SK-N-SH treated with all-trans-retinoic acid at 6 μM for 48 hours (cell line): ENCODE measurements around the gene MPV17.
A peak's percentile ranks its signal among the peaks of the same experiment; 100 is the strongest.

Experiments used
- ATAC-seq: fragments of 200-7000 bp; cut with Tn5 transposase; 3 replicates; pipeline ENCODE4 v1.9.1; 2020; ENCODE audit warnings: mild to moderate bottlenecking, moderate library complexity
- BACH2 ChIP-seq: fragments of 250-450 bp; sonication (Bioruptor Pico); IDR thresholded peaks from 2 replicates; pipeline ENCODE4 v1.9.0; 2021; ENCODE audit warnings: mild to moderate bottlenecking, borderline replicate concordance
- CREB5 ChIP-seq: fragments of 250-450 bp; sonication (Bioruptor Pico); IDR thresholded peaks from 2 replicates; pipeline ENCODE4 v1.5.1; 2020; ENCODE audit warnings: low read depth, mild to moderate bottlenecking, moderate library complexity
- CSDC2 ChIP-seq: fragments of 250-450 bp; sonication (Bioruptor Pico); IDR thresholded peaks from 2 replicates; pipeline ENCODE4 v1.5.0; 2020; ENCODE audit warnings: mild to moderate bottlenecking, moderate library complexity
- ESRRG ChIP-seq: fragments of 250-450 bp; sonication (Bioruptor Pico); IDR thresholded peaks from 2 replicates; pipeline ENCODE4 v1.6.1; 2021; ENCODE audit warnings: mild to moderate bottlenecking
- ISL1 ChIP-seq: fragments of 250-450 bp; sonication (Bioruptor Pico); IDR thresholded peaks from 2 replicates; pipeline ENCODE4 v2.1.2; 2022; ENCODE audit warnings: mild to moderate bottlenecking, moderate library complexity
- OSR1 ChIP-seq: fragments of 250-450 bp; sonication (Bioruptor Pico); IDR thresholded peaks from 2 replicates; pipeline ENCODE4 v1.8.0; 2022; ENCODE audit warnings: moderate library complexity, mild to moderate bottlenecking, inconsistent platforms
- RARB ChIP-seq: fragments of 250-450 bp; sonication (Bioruptor Pico); IDR thresholded peaks from 2 replicates; pipeline ENCODE4 v1.8.0; 2021; ENCODE audit warnings: mild to moderate bottlenecking, moderate library complexity
- SNAI2 ChIP-seq: fragments of 250-450 bp; sonication (Bioruptor Pico); IDR thresholded peaks from 2 replicates; pipeline ENCODE4 v1.5.0; 2020; ENCODE audit warnings: mild to moderate bottlenecking, moderate library complexity
- TCF4 ChIP-seq: fragments of 250-450 bp; sonication (Bioruptor Pico); IDR thresholded peaks from 2 replicates; pipeline ENCODE4 v1.8.0; 2021; ENCODE audit warnings: mild to moderate bottlenecking, moderate library complexity, borderline replicate concordance
- ZC3H10 ChIP-seq: fragments of 250-450 bp; sonication (Bioruptor Pico); IDR thresholded peaks from 2 replicates; pipeline ENCODE4 v1.5.1; 2021; ENCODE audit warnings: mild to moderate bottlenecking, moderate library complexity
- ZFP30 ChIP-seq: fragments of 450-650 bp; formaldehyde crosslinking; IDR thresholded peaks from 2 replicates; pipeline ENCODE4 v1.5.0; 2022; ENCODE audit warnings: mild to moderate bottlenecking, moderate library complexity
- ZNF565 ChIP-seq: fragments of 450-650 bp; formaldehyde crosslinking; conservative IDR thresholded peaks from 2 replicates; pipeline ENCODE4 v1.5.0; 2020; ENCODE audit warnings: low read depth, mild to moderate bottlenecking, moderate library complexity
- ZNF70 ChIP-seq: fragments of 450-650 bp; formaldehyde crosslinking; IDR thresholded peaks from 2 replicates; pipeline ENCODE4 v1.5.0; 2020; ENCODE audit warnings: mild to moderate bottlenecking, moderate library complexity
- ZNF8 ChIP-seq: fragments of 450-650 bp; formaldehyde crosslinking; IDR thresholded peaks from 2 replicates; pipeline ENCODE4 v1.5.0; 2020; ENCODE audit warnings: mild to moderate bottlenecking, moderate library complexity
- TF ChIP-seq, protein P1 (sequence below): fragments of 250-450 bp; sonication (Bioruptor Pico); IDR thresholded peaks from 2 replicates; pipeline ENCODE4 v1.5.0; 2020; ENCODE audit warnings: mild to moderate bottlenecking, moderate library complexity
- TF ChIP-seq, protein P2 (sequence below): fragments of 250-450 bp; sonication (Bioruptor Pico); IDR thresholded peaks from 2 replicates; pipeline ENCODE4 v1.5.1; 2021; ENCODE audit warnings: mild to moderate bottlenecking, moderate library complexity
- TF ChIP-seq, protein P3 (sequence below): fragments of 250-450 bp; sonication (Bioruptor Pico); IDR thresholded peaks from 2 replicates; pipeline ENCODE4 v1.8.0; 2020; ENCODE audit warnings: mild to moderate bottlenecking, moderate library complexity, borderline replicate concordance

MPV17 gene

DNA sequence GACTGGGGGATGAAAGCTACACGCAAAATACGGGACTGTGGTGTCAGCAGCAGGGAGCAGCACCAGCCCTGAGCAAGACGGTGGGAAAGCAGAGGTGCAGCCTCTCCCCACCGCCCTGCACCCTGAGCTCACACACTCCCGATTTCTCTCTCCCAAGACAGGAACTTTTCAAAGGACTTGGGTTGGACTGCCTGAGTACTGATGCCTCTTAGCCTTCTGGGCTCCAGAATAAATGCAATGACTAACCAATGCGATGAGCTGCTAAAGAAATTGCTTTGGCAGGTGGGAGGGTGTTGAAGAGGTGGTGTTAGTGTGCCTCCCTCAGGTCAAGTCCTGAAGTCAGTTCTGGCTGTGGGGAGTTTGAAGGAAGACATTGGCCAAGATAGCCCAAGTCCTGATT lies 31.0 kb downstream of the MPV17 start:
- TF ChIP-seq, protein P1, sequence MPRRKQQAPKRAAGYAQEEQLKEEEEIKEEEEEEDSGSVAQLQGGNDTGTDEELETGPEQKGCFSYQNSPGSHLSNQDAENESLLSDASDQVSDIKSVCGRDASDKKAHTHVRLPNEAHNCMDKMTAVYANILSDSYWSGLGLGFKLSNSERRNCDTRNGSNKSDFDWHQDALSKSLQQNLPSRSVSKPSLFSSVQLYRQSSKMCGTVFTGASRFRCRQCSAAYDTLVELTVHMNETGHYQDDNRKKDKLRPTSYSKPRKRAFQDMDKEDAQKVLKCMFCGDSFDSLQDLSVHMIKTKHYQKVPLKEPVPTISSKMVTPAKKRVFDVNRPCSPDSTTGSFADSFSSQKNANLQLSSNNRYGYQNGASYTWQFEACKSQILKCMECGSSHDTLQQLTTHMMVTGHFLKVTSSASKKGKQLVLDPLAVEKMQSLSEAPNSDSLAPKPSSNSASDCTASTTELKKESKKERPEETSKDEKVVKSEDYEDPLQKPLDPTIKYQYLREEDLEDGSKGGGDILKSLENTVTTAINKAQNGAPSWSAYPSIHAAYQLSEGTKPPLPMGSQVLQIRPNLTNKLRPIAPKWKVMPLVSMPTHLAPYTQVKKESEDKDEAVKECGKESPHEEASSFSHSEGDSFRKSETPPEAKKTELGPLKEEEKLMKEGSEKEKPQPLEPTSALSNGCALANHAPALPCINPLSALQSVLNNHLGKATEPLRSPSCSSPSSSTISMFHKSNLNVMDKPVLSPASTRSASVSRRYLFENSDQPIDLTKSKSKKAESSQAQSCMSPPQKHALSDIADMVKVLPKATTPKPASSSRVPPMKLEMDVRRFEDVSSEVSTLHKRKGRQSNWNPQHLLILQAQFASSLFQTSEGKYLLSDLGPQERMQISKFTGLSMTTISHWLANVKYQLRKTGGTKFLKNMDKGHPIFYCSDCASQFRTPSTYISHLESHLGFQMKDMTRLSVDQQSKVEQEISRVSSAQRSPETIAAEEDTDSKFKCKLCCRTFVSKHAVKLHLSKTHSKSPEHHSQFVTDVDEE (CRISPR knock-in tag), result no peak
- no peak for TF ChIP-seq BACH2 (CRISPR knock-in tag)
- TF ChIP-seq CREB5 (CRISPR knock-in tag), result no peak
- no peak for TF ChIP-seq ZNF8 (CRISPR knock-in tag)
- no peak for TF ChIP-seq ZNF70 (CRISPR knock-in tag)
- TF ChIP-seq, protein P2, sequence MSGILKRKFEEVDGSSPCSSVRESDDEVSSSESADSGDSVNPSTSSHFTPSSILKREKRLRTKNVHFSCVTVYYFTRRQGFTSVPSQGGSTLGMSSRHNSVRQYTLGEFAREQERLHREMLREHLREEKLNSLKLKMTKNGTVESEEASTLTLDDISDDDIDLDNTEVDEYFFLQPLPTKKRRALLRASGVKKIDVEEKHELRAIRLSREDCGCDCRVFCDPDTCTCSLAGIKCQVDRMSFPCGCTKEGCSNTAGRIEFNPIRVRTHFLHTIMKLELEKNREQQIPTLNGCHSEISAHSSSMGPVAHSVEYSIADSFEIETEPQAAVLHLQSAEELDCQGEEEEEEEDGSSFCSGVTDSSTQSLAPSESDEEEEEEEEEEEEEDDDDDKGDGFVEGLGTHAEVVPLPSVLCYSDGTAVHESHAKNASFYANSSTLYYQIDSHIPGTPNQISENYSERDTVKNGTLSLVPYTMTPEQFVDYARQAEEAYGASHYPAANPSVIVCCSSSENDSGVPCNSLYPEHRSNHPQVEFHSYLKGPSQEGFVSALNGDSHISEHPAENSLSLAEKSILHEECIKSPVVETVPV (CRISPR knock-in tag), result no peak
- TF ChIP-seq SNAI2 (CRISPR knock-in tag), result no peak
- TF ChIP-seq ZFP30 (CRISPR knock-in tag), result no peak
- no peak for TF ChIP-seq RARB (CRISPR knock-in tag)
- no peak for TF ChIP-seq OSR1 (CRISPR knock-in tag)
- TF ChIP-seq, all 23 proteins: peak for 0
- peak; percentile 67 for ATAC-seq

DNA sequence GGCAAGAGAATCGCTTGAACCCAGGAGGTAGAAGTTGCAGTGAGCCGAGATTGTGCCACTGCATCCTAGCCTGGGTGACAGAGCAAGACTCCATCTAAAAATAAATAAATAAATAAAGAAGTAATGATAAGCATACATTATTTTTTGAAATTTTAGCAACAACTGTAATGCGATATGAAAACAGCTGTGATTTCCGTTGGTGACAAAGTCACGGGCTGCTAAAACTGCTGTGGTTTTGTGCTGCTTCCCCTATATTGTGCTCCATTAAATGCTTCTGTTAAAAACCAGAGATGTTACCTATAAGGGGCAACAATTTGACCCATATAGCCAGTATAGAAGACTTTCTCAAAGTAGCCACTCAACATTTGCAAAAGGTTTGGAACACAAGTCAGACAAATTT lies 32.3 kb downstream of the MPV17 start:
- TF ChIP-seq ZNF8 (CRISPR knock-in tag), result no peak
- no peak for TF ChIP-seq ZC3H10 (CRISPR knock-in tag)
- no peak for TF ChIP-seq SNAI2 (CRISPR knock-in tag)
- TF ChIP-seq, protein P2 (CRISPR knock-in tag), result no peak
- no peak for TF ChIP-seq CSDC2
- no peak for ATAC-seq

GRCh38 chr2:27288610-27289009 lies 34.3 kb downstream of the MPV17 start:
- no peak for ATAC-seq
- TF ChIP-seq CREB5 (CRISPR knock-in tag), result peak; percentile 58; the same call in 1 of the 2 replicates
- TF ChIP-seq, protein P1 (CRISPR knock-in tag), result peak; percentile 62; the same call in 1 of the 2 replicates
- peak; percentile 50 for TF ChIP-seq TCF4 (CRISPR knock-in tag)
- peak; percentile 79 for TF ChIP-seq ISL1 (CRISPR knock-in tag)
- no peak for TF ChIP-seq ZNF70 (CRISPR knock-in tag)
- TF ChIP-seq ZNF565 (CRISPR knock-in tag), result no peak

GRCh38 chr2:27285481-27285880 lies 37.4 kb downstream of the MPV17 start:
- TF ChIP-seq OSR1 (CRISPR knock-in tag), result no peak
- no peak for TF ChIP-seq ZFP30 (CRISPR knock-in tag)
- TF ChIP-seq BACH2 (CRISPR knock-in tag), result no peak
- no peak for TF ChIP-seq ZNF8 (CRISPR knock-in tag)
- no peak for TF ChIP-seq ESRRG
- TF ChIP-seq ZC3H10 (CRISPR knock-in tag), result no peak
- no peak for TF ChIP-seq RARB (CRISPR knock-in tag)
- TF ChIP-seq, protein P3, sequence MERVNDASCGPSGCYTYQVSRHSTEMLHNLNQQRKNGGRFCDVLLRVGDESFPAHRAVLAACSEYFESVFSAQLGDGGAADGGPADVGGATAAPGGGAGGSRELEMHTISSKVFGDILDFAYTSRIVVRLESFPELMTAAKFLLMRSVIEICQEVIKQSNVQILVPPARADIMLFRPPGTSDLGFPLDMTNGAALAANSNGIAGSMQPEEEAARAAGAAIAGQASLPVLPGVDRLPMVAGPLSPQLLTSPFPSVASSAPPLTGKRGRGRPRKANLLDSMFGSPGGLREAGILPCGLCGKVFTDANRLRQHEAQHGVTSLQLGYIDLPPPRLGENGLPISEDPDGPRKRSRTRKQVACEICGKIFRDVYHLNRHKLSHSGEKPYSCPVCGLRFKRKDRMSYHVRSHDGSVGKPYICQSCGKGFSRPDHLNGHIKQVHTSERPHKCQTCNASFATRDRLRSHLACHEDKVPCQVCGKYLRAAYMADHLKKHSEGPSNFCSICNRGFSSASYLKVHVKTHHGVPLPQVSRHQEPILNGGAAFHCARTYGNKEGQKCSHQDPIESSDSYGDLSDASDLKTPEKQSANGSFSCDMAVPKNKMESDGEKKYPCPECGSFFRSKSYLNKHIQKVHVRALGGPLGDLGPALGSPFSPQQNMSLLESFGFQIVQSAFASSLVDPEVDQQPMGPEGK (CRISPR knock-in tag), result no peak
- no peak for TF ChIP-seq CREB5 (CRISPR knock-in tag)
- ATAC-seq, result no peak
